GM19455 (cell line): ENCODE measurements around the gene SPRR4.

ENCODE experiments used
- ATAC-seq: cut with Tn5 transposase; IDR thresholded peaks from one replicate; pipeline ENCODE4 v1.9.1; 2021; ENCODE audit not compliant: unreplicated experiment

Gene SPRR4

GRCh38 chr1:152970495-152970894, at the start of gene SPRR4:
Gene SPRR4, plus strand, starts transcription at chr1:152970648. Its CDS starts 1,243 bp downstream, at chr1:152971891.
- ATAC-seq, result no peak

- no peak for ATAC-seq
Observed at GRCh38 chr1:152924191-152924590, 46.3 kb upstream of the SPRR4 start.

- ATAC-seq, result no peak
Observed at GRCh38 chr1:152926091-152926490, 44.4 kb upstream of the SPRR4 start.

- ATAC-seq, result no peak
Observed at GRCh38 chr1:152928671-152929070, 41.8 kb upstream of the SPRR4 start.

- no peak for ATAC-seq
Observed at GRCh38 chr1:152932170-152932811, 38.2 kb upstream of the SPRR4 start.

GRCh38 chr1:152933196-152933595, 37.3 kb upstream of the SPRR4 start:
- no peak for ATAC-seq

- ATAC-seq, result no peak
Observed at GRCh38 chr1:152940614-152941013, 29.8 kb upstream of the SPRR4 start.

GRCh38 chr1:152941037-152941711, 29.3 kb upstream of the SPRR4 start:
- ATAC-seq, result no peak

GRCh38 chr1:152942161-152942560, 28.3 kb upstream of the SPRR4 start:
- no peak for ATAC-seq

- ATAC-seq, result no peak
Observed at GRCh38 chr1:152946248-152946647, 24.2 kb upstream of the SPRR4 start.

GRCh38 chr1:152946651-152947256, 23.7 kb upstream of the SPRR4 start, which contains the start of gene SPRR5:
Gene SPRR5, plus strand, starts transcription at chr1:152947206. Its CDS starts 1,349 bp downstream, at chr1:152948555.
- ATAC-seq, result no peak

- no peak for ATAC-seq
Observed at GRCh38 chr1:152951711-152952110, 18.7 kb upstream of the SPRR4 start.

GRCh38 chr1:152953761-152954160, 16.7 kb upstream of the SPRR4 start:
- ATAC-seq, result no peak

GRCh38 chr1:152954436-152954835, 16.0 kb upstream of the SPRR4 start:
- no peak for ATAC-seq

- ATAC-seq, result no peak
Observed at GRCh38 chr1:152957561-152957960, 12.9 kb upstream of the SPRR4 start.

GRCh38 chr1:152959273-152959672, 11.2 kb upstream of the SPRR4 start:
- ATAC-seq, result no peak

GRCh38 chr1:152959801-152960451, 10.5 kb upstream of the SPRR4 start:
- ATAC-seq, result no peak

- no peak for ATAC-seq
Observed at GRCh38 chr1:152960452-152961044, 9.9 kb upstream of the SPRR4 start.

GRCh38 chr1:152961226-152961891, 9.1 kb upstream of the SPRR4 start:
- ATAC-seq, result no peak

GRCh38 chr1:152962876-152963415, 7.5 kb upstream of the SPRR4 start:
- no peak for ATAC-seq
